Liver (tissue), 9 donors: Measurements from ENCODE around the gene AIMP1. TPM values are rescaled to one million over a fixed set of nuclear protein-coding genes. Genes with fewer than 3 reads are reported as not detected.
"Not testable (repeated sequence)": the region's sequence is repeated elsewhere in the genome, so short reads cannot be mapped to it uniquely, and the experiment has no call there.

ENCODE experiments used
- DNase-seq: peaks from one replicate; pipeline ENCODE4 v3.0.0-alpha.2; 2017; ENCODE audit warnings: low spot score
- H3K27ac ChIP-seq, 2 donors: one replicate each; pipeline ENCODE4 v1.7.0; 2013; ENCODE audit warnings: inconsistent platforms in 2 of 2, low read length in 2 of 2, control low read depth in 1 of 2, low read depth in 1 of 2, mild to moderate bottlenecking in 1 of 2
- H3K27me3 ChIP-seq, 4 donors: one replicate each; pipeline versions ENCODE4 v1.6.1 to v1.7.0; 2013; ENCODE audit warnings: low read length in 3 of 4, inconsistent platforms in 1 of 4, mild to moderate bottlenecking in 1 of 4, moderate library complexity in 1 of 4; ENCODE audit not compliant: control insufficient read depth in 4 of 4, insufficient read depth in 4 of 4
- H3K36me3 ChIP-seq, 4 donors: one replicate each; pipeline versions ENCODE4 v1.6.1 to v1.7.0; 2013; ENCODE audit warnings: low read length in 3 of 4, mild to moderate bottlenecking in 3 of 4, low read depth in 1 of 4, moderate library complexity in 1 of 4; ENCODE audit not compliant: control insufficient read depth in 4 of 4, insufficient read depth in 3 of 4
- H3K4me1 ChIP-seq, 4 donors: one replicate each; pipeline versions ENCODE4 v1.6.1 to v1.7.0; 2013; ENCODE audit warnings: low read length in 3 of 4, mild to moderate bottlenecking in 3 of 4, moderate library complexity in 1 of 4; ENCODE audit not compliant: control insufficient read depth in 4 of 4, insufficient read depth in 4 of 4
- H3K4me3 ChIP-seq, 3 donors: one replicate each; pipeline versions ENCODE4 v1.6.1 to v1.7.0; 2013; ENCODE audit warnings: low read length in 3 of 3, control low read depth in 1 of 3, low read depth in 1 of 3, mild to moderate bottlenecking in 1 of 3
- H3K9ac ChIP-seq, 2 donors: one replicate each; pipeline ENCODE4 v1.7.0; 2013; ENCODE audit warnings: low read length in 2 of 2, mild to moderate bottlenecking in 2 of 2, moderate library complexity in 2 of 2, control low read depth in 1 of 2, low read depth in 1 of 2
- H3K9me3 ChIP-seq, 4 donors: one replicate each; pipeline versions ENCODE4 v1.6.1 to v1.7.0; 2013; ENCODE audit warnings: low read length in 3 of 4; ENCODE audit not compliant: control insufficient read depth in 4 of 4
- ATF3 ChIP-seq: IDR thresholded peaks from 2 replicates; pipeline ENCODE4 v1.6.1; 2016; ENCODE audit warnings: antibody characterized with exemption
- CTCF ChIP-seq: fragments of 150-350 bp; IDR thresholded peaks from 2 replicates; pipeline ENCODE4 v1.5.1; 2017; ENCODE audit warnings: improper control_type of control experiment, low read depth, low read length; ENCODE audit not compliant: missing input control
- EGR1 ChIP-seq, 2 donors: IDR thresholded peaks; 2 replicates each; pipeline ENCODE4 v1.6.1; 2016 to 2018; ENCODE audit warnings: antibody characterized with exemption in 2 of 2, low read depth in 2 of 2
- FOXA1 ChIP-seq: IDR thresholded peaks from 2 replicates; pipeline ENCODE4 v1.6.1; 2016; ENCODE audit warnings: antibody characterized with exemption
- FOXA2 ChIP-seq: IDR thresholded peaks from 2 replicates; pipeline ENCODE4 v1.6.1; 2016; ENCODE audit warnings: antibody characterized with exemption
- GABPA ChIP-seq, 2 donors: IDR thresholded peaks in 1 of 2; conservative IDR thresholded peaks in 1 of 2; 2 replicates each; pipeline ENCODE4 v1.6.1; 2016; ENCODE audit warnings: antibody characterized with exemption in 2 of 2, mild to moderate bottlenecking in 1 of 2, moderate library complexity in 1 of 2
- HNF4A ChIP-seq, 2 donors: conservative IDR thresholded peaks; 2 replicates each; pipeline ENCODE4 v1.6.1; 2016; ENCODE audit warnings: antibody characterized with exemption in 2 of 2, mild to moderate bottlenecking in 2 of 2
- HNF4G ChIP-seq: IDR thresholded peaks from 2 replicates; pipeline ENCODE4 v1.6.1; 2016; ENCODE audit warnings: antibody characterized with exemption
- JUND ChIP-seq, 2 donors: IDR thresholded peaks; 2 replicates each; pipeline ENCODE4 v1.6.1; 2016; ENCODE audit warnings: antibody characterized with exemption in 2 of 2
- MAX ChIP-seq: IDR thresholded peaks from 2 replicates; pipeline ENCODE4 v1.6.1; 2016; ENCODE audit warnings: antibody characterized with exemption
- NR2F2 ChIP-seq: IDR thresholded peaks from 2 replicates; pipeline ENCODE4 v1.6.1; 2016; ENCODE audit warnings: antibody characterized with exemption
- REST ChIP-seq: IDR thresholded peaks from 2 replicates; pipeline ENCODE4 v1.6.1; 2016; ENCODE audit warnings: antibody characterized with exemption, mild to moderate bottlenecking
- RXRA ChIP-seq, 2 donors: IDR thresholded peaks; 2 replicates each; pipeline ENCODE4 v1.6.1; 2017 to 2018; ENCODE audit warnings: antibody characterized with exemption in 2 of 2, mild to moderate bottlenecking in 1 of 2
- SP1 ChIP-seq: IDR thresholded peaks from 2 replicates; pipeline ENCODE4 v1.6.1; 2018; ENCODE audit warnings: antibody characterized with exemption, mild to moderate bottlenecking
- TAF1 ChIP-seq: conservative IDR thresholded peaks from 2 replicates; pipeline ENCODE4 v1.6.1; 2016; ENCODE audit warnings: antibody characterized with exemption, mild to moderate bottlenecking
- YY1 ChIP-seq: IDR thresholded peaks from 2 replicates; pipeline ENCODE4 v1.6.1; 2016; ENCODE audit warnings: antibody characterized with exemption, mild to moderate bottlenecking
- WGBS: extraction: QIAGEN DNeasy Blood & Tissue Kit; methylation state at CpG from one replicate; pipeline ENCODE4 v1.1.7; 2013; 5-methylcytosine and 5-hydroxymethylcytosine counted together
- polyA plus RNA-seq, 2 donors: library from polyadenylated mRNA; stranded (reverse) in 1 of 2; unstranded in 1 of 2; fragments of 200-250 nt in 1 of 2; fragments of >200 nt in 1 of 2; fragmentation: Nextera tagmentation in 1 of 2; extraction: Ambion mirVana in 1 of 2; gene quantifications; one replicate each; pipeline versions ENCODE4 v1.2.1 to v1.2.3, GENCODE V29; 2013 to 2015
- total RNA-seq, 2 donors: library from RNA; depleted of rRNA; stranded (reverse); fragments of >200 nt; gene quantifications; one replicate each; pipeline ENCODE4 v1.2.3, GENCODE V29; 2014
- donor health status: healthy.
- donor health status: healthy.
- donor health status: healthy.
- donor health status: healthy.
- donor health status: healthy.

The AIMP1 gene
- total and polyA plus RNA-seq, 4 donors: 8.6 to 44.6 (median 10.5) TPM

- TF ChIP-seq YY1 (no peak), HNF4G (no peak), SP1 (no peak), TAF1 (no peak), ATF3 (no peak), EGR1 (IDR thresholded peaks at IDR 0.05; ENCODE audit: low read depth in 2 of 2) (no peak), REST (no peak), RXRA (IDR thresholded peaks at IDR 0.05) (no peak), FOXA2 (no peak), HNF4A (conservative IDR thresholded peaks at IDR 0.05) (no peak), GABPA (IDR thresholded peaks at IDR 0.05 in 1 of 2, conservative IDR thresholded peaks at IDR 0.05 in 1 of 2) (no peak), CTCF (no peak), FOXA1 (no peak), JUND (IDR thresholded peaks at IDR 0.05) (no peak), NR2F2 (no peak), MAX (no peak)
- no peaks in the 10 kb centered on the region for H3K4me1 ChIP-seq
- no peak overlapping the region for H3K4me3 ChIP-seq
- H3K27ac ChIP-seq: no peak overlapping the region
- peaks cover 0 to 10% (median under 1%) of the 10 kb centered on the region in 4 donors for H3K9me3 ChIP-seq
- H3K27me3 ChIP-seq: no peaks in the 10 kb centered on the region
- DNase-seq: no peak
- 76% methylated on average over 2 of the region's 2 CpGs for WGBS
- no peaks in the 10 kb centered on the region for H3K36me3 ChIP-seq
- no peak overlapping the region for H3K9ac ChIP-seq
Observed at GRCh38 chr4:106395582-106395981, 79.2 kb downstream of the AIMP1 start.

GRCh38 chr4:106398898-106399297 lies 82.5 kb downstream of the AIMP1 start:
- H3K4me3 ChIP-seq, H3K9me3 ChIP-seq, H3K4me1 ChIP-seq, H3K9ac ChIP-seq, H3K36me3 ChIP-seq, H3K27me3 ChIP-seq, H3K27ac ChIP-seq, DNase-seq: not testable (repeated sequence)
- 57% methylated on average over 2 of the region's 4 CpGs for whole genome bisulfite sequencing

Other genes starting within 250 kb of the AIMP1 start
- 10 to 100 TPM; 22.2 to 25.5 TPM for gene TBCK, start 341 bp upstream of the AIMP1 start, total RNA-seq
- 1 to 10 TPM; 4.9 to 9.4 TPM for gene TBCK, start 341 bp upstream of the AIMP1 start, polyA plus RNA-seq
- not detected for gene GIMD1, start 52.2 kb downstream of the AIMP1 start, total RNA-seq
- not detected for gene GIMD1, start 52.2 kb downstream of the AIMP1 start, polyA plus RNA-seq